Measurements from ENCODE around the gene PLTP.

- TF ChIP-seq, protein P1, sequence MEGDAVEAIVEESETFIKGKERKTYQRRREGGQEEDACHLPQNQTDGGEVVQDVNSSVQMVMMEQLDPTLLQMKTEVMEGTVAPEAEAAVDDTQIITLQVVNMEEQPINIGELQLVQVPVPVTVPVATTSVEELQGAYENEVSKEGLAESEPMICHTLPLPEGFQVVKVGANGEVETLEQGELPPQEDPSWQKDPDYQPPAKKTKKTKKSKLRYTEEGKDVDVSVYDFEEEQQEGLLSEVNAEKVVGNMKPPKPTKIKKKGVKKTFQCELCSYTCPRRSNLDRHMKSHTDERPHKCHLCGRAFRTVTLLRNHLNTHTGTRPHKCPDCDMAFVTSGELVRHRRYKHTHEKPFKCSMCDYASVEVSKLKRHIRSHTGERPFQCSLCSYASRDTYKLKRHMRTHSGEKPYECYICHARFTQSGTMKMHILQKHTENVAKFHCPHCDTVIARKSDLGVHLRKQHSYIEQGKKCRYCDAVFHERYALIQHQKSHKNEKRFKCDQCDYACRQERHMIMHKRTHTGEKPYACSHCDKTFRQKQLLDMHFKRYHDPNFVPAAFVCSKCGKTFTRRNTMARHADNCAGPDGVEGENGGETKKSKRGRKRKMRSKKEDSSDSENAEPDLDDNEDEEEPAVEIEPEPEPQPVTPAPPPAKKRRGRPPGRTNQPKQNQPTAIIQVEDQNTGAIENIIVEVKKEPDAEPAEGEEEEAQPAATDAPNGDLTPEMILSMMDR (IDR thresholded peaks at IDR 0.05): no peak
- TF ChIP-seq POLR2AphosphoS5 (IDR thresholded peaks at IDR 0.05; ENCODE audit: low read depth, low read length) (no peak), SIN3A (IDR thresholded peaks at IDR 0.05; ENCODE audit: borderline replicate concordance, insufficient read depth, low read depth, low read length) (no peak)
- TF ChIP-seq, protein P2, sequence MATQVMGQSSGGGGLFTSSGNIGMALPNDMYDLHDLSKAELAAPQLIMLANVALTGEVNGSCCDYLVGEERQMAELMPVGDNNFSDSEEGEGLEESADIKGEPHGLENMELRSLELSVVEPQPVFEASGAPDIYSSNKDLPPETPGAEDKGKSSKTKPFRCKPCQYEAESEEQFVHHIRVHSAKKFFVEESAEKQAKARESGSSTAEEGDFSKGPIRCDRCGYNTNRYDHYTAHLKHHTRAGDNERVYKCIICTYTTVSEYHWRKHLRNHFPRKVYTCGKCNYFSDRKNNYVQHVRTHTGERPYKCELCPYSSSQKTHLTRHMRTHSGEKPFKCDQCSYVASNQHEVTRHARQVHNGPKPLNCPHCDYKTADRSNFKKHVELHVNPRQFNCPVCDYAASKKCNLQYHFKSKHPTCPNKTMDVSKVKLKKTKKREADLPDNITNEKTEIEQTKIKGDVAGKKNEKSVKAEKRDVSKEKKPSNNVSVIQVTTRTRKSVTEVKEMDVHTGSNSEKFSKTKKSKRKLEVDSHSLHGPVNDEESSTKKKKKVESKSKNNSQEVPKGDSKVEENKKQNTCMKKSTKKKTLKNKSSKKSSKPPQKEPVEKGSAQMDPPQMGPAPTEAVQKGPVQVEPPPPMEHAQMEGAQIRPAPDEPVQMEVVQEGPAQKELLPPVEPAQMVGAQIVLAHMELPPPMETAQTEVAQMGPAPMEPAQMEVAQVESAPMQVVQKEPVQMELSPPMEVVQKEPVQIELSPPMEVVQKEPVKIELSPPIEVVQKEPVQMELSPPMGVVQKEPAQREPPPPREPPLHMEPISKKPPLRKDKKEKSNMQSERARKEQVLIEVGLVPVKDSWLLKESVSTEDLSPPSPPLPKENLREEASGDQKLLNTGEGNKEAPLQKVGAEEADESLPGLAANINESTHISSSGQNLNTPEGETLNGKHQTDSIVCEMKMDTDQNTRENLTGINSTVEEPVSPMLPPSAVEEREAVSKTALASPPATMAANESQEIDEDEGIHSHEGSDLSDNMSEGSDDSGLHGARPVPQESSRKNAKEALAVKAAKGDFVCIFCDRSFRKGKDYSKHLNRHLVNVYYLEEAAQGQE (IDR thresholded peaks at IDR 0.05; ENCODE audit: insufficient read depth in 1 of 2, low read depth in 2 of 2, low read length in 1 of 2): no peak
These were observed 28.5 kb upstream of the PLTP start for GRCh38 chr20:45940469-45940868.

Measured in Panc1 (cell line).